HG02588 (cell line): Measurements from ENCODE around the gene PAX3.
A peak's percentile ranks its signal among the peaks of the same experiment; 100 is the strongest.

Experiments used
- ATAC-seq: cut with Tn5 transposase; IDR thresholded peaks from one replicate; pipeline ENCODE4 v1.9.1; 2021; ENCODE audit warnings: mild to moderate bottlenecking, moderate library complexity; ENCODE audit not compliant: unreplicated experiment

The PAX3 gene

DNA sequence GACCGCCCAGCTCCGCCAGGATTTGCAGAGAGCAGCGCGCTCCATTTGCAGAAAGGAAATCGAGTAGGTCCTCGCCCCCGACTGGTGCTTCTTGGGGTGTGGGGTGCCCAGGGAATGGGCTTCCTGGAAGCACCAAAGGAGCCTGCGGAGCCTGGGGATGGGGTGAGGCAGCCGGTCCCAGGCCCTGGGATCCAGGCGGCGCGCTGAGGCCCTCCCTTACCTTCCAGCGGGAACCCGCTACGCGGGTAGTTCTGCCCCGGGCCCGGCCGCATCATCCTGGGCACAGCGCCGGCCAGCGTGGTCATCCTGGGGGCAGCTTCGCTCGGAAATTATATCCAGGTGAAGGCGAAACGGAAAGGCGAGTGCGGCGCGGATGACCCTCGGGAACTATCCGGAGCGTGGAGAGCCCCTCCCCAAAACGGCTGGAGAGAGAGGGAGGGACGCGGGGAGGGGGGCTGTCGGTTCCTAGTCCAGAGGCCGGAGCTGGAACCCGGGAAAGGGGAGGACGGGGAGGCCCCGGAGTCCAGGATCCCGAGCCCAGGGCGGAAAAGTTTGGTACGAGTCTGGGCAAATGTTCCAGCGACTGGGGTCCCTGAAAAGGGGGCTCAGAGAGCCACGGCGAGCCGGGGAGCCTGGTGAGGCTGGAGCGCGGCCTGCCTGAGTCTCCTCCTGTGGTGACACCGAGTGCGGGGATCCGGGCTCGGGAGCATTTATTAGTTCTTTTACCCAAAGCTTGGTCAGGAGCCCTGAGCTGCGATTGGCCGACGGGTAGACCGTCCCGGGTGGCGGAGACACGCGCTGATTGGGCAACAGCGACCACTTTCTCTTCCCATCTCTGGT, at the start of gene PAX3:
Gene PAX3, minus strand, starts transcription at position 688 of the 840 bp plus-strand sequence. Its CDS starts 383 bp downstream, at position 305.
- no peak for ATAC-seq

DNA sequence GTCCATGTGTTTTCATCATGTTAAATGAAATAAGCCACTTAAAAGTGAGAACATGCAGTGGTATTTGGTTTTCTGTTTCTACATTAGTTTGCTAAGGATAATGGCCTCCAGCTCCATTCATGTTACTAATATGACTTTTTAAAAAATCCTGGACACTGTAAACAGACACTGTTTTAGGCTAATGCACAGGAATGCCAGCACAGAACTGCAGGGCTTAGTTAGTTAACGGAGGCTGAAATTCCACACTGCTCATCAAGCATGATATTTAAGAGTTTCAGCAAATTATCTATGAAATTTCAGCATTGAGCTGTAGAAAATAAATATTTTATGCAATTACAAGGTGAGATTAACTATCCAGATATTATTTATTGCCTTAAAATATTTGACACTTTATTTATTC, 42.5 kb upstream of the PAX3 start:
- no peak for ATAC-seq

DNA sequence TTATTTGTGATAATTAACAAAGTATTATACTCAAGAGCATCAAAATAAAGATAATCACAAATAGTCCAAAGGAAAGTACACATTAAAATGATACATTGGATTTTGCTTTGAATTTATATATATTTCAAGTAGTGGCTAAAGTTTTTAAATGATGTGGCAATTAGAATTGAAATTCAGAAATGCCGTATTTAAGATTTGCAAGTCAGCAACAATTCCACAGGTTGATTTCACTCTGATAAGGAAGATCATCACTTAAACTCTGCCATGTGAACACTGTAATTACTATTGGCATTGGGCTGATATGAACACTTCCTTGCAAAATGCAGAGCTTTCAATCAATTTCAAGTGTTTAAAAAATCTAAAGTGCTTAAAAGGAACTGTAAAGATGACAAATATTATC, 39.6 kb upstream of the PAX3 start:
- ATAC-seq: no peak

DNA sequence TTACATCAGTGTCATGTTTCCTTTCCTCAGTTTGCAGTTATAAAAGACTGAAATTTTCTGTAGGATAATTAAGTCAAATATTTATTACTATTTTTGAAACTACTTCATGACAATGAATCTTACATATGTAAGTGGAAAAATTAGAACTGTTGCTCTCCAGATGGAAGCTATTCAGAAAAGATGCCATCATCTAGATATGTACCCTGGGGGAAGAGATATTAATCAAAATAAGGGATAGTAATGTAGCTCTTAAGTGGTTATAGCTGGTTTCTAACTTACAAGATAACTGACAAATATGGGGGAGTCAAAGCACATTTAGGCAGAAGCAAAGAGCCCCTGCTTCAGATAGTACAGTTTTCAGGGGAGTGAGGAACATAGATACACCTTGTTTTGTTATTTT, 38.1 kb upstream of the PAX3 start:
- ATAC-seq: no peak

DNA sequence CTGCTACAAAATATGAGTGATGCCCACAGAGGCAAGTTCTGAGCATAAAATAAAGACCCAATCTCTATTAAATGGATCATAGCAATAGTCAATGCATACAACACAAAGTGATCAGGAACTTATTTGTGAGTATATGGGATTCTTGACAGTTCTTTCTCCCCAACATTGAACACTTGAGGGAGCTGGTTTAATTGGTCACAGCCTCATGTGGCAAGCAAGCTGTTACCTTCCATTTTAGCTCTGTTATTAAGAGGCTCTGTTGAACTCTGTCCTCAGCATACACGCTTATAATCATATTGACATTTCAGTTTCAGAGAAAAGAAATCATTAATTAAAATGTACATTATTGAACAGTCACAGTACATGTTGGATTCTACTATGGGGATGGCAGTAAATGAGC, 37.6 kb upstream of the PAX3 start:
- no peak for ATAC-seq

DNA sequence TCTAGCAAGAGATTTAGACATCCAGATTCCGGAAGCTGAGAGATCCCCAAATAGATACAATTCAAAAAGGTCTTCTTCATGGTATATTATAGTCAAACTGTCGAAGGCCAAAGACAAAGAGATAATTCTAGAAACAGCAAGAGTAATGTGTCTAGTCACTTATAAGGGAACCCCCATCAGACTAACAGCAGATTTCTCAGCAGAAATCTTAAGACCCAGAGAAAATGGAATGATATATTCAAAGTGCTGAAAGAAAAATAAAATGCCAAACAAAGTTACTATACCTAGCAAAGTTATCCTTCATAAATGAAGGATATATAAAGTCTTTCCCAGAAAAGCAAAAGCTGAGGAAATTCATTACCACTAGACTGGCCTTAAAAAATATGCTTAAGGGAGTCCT, 36.1 kb upstream of the PAX3 start:
- ATAC-seq: no peak

DNA sequence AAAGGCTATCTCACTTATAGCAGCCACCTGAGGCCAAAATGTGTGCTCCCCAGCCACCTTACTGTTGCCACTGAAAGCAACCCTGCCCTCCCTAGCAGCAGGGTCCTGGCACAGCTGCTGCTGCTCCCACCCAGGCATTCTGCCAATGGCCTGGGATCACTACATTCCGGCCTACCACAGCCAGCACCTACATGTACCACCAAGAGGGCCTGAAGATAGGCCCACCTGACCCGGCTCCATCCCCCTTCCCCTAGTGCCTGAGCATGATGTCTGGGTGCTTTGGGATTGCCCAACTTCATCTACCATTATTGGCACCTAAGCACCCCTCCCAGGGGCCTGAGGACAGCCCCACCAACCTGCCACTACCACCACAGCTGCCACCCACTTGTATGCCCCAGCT, 34.6 kb upstream of the PAX3 start:
- no peak for ATAC-seq

DNA sequence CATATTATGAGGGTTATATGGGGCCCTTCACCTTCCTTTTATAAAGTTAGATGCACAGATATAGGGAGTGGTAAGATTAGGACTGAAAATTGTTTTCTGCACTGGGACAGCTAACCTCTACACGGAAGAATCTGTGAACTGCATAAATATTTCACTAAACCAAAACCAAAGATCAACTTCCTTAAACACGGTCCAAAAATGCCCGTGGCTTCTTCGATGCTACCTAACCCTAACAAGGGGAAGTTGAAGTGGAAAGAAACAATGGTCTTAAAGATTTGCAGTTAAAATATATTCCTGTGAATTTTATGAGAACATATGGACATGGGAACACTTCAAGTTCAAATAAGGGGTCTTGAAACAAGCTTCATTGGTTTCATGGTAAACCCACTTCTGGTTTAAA, 33.3 kb upstream of the PAX3 start:
- no peak for ATAC-seq

DNA sequence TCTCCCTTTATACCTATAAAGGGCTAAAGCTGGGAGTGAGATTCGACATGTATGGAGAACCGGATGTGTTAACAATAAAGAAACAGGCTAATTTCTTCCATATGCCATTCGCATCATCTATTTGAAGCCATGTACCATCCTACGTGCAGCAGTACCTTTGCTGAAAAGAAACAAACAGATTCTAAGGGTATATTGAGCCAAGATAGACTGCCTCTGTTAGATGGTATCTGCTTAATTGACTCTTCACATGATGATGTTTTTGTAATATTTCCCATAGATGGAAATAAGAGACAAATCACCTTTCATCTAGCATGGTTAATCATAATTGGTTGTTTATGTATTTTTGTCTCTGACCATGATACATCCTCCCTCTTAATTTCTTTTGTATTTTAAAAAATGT, 32.1 kb upstream of the PAX3 start:
- ATAC-seq: no peak

DNA sequence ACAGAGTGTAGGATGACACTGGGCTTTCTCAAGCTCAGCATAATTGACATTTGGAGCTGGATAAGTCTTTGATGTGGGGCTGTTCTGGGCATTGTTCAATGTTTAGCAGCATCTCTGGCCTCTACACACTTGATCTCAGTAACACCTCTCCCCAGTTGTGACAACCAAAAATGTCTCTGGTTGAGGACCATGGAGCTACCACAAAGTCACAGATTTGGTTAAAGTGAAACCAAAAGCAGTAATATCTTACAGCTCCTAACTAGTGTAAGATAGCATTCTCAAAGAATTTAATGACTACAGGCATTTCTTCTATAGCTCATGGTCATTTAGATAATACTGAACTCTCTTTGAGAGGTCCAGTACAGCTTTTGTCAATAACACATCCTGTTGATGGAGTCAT, 23.4 kb upstream of the PAX3 start:
- peak; percentile 29 for ATAC-seq

DNA sequence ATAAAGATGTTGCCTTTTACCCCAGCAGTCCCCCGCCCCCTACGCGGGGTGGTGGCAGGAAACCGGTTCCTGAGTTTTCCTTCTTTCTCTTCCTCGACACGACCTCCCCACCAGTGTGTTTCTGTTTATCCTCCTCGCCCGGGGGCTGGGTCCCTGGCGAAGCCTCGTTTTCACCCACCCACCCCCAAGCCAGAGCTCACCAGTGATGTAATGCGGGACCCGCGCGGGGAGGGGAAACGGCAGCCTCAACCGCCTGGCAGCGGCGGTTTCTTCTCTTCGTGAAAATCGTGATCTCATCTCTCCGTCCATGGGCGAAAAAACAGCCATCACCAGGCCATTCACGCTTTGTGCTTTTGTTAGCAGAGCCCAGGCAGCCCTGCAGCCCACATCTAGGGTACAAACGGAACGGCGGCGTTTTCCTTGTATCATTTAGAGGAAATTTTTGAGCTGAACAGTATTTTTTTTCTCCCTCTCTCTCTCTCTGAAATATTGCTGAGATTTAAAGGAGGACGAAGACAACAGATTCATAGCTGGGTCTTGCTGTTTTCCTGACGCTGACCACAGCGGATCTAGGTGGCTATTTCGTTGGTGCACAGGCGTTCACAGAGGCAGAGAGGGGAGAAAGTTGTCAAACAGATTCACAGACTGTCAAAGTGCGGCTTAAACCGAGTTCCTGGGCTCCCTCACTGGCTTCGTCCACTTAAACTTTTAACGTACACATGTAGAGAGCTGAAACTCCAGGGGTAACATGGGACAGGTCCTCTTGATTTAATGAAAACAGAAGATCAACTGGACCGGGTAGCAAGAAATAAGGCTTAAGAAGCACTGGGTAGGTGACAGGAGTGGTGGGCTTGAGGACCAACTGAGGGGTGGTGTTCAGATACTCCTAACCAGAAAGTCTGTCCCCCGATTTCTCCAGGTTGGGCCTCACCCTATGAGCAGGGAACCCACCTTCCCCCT, 21.9 kb upstream of the PAX3 start:
- ATAC-seq: no peak

DNA sequence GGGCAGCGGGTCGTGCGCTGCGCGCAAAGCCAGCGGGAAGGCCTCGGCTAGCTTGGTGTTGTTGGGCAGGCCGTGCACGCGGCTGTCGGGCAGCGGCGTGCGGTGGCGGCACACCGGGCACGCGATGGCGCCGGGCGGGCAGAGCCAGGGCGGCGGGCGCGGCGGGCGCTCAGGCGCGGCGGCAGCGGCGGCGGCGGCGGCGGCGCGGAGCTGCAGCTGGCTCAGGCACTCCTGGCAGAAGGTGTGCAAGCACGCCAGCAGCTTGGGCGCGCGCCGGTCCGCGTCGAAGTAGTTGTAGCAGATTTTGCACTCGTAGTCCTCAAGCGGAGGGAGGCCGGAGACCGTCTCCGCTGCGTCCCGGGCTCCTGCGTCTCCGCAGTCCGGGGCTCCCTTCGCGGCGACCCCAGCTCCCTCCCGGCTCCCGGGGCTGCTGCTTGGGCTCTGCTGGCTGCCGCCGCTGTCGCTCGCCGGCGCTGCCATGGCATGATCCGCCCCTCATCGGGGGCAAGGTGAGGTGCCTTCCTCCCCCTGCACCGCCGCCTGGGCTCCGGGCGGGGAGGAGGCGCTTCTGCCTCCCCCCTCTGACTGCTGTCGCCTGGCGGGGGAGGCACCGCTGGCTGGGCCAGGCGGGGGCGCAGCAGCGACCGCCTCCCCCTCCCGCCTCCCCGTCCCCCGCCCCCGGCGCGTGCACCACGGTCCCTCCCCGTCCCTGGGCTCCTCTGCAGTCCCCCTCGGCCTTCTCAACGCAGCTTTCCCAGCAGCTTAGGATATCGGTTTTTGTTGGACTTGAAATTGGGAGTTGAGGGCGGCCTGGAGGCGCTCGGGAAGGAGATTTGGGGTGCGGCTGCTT, 21.0 kb upstream of the PAX3 start:
- ATAC-seq: peak; percentile 47

DNA sequence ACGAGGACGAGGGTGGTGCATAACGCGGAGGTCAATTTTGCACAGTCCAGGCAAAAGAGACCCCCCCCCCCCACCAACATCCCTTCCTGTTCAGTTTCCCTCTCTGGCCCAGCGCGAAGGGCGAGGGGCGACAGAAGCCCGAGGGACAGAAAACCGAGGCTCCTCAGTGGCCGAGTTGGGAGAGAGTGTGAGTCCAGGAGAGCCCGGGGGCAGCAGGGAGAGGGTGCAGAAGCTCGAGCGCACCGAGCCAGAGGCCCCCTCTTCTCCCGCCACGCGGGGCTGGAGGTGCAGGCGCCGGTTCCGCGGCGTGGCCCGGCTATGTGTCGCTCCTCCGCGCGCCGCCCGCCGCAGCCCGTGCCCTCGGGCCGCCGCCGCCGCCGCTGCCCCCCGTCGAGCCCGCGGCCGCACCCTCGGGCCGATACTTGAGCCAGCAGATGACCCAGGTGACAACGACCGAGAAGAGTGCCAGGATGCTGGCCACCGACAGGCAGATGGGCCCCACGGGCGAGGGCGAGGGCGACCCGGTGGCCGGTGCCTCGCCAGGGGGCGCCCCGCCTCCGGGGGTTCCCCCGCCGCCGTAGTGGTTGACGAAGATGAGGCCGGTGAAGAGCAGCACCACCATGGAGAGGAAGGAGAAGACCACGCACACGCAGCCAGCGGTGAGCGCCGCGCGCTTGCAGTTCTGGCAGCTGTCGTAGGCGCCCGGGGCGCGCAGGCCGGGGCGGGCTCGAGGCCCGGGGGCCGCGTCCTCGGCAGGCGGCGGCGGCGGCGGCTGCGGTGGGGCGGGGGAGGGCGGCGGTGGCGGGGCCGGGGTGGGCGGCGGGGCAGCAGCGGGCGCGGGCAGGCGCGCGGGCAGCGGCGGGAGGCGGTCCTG, 20.2 kb upstream of the PAX3 start:
- ATAC-seq: peak; percentile 37

DNA sequence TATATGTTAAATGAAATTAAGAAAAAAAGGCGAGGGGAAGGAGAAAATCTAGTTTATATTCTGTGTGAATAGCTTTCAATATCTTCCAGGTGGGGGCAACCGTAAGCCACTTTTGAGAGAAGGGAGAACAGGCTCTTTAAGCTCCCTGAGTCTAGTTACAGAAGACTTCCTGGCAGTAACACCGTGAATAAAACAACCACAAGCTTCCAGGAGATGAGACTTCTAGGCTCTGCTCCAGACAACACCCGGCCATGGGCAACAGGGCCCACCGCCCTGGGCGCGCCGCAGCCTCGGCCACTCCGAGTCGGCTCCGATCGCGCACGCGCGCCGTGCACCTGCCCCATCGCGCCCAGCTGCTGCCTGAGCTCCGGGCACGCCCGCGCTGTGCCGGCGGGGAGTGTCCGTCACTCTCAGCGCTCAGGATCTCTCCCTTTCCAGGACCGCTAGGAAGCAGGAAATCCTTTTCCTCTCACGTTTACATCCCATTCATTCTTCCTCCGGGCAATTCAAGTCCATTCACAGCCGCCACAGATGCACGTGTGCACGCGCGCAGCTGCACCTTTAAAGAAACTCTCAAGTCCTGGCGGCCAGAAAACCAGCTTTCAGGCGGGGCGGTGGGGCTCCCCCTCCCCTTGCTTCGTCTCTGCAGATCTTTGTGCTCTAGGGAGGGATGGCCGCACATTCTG, 19.4 kb upstream of the PAX3 start:
- peak; percentile 48 for ATAC-seq

DNA sequence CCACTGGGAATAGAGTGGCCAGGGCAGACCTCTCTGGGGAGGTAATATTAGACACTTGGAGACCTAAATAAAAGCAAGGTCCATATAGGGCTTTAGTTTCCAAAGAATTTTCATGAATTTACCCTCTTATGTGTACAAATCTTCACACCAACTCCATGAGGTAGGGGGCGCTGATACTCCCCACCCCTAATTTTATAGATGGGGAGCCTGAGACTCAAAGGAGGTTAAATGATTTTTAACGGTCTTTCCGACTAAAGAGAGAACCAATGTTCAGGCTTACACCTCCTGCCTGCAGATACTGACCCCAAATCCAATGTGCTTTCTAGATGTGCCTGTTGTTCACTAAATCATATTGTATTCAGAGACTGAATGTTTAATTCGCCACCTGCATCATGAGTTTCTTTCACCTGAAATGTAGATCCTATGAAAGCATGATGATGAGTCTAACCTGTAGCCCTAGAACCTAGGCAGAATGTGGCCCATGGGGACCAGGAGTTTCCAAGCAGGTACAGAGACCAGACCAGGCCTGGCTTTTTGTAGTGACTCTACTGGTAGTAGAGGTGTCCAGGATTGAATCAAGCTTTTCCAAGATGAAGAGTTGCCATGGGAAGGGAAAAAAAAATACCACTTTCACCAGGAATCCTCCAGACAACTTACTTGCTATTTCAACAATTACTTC, 16.8 kb upstream of the PAX3 start:
- ATAC-seq: no peak

DNA sequence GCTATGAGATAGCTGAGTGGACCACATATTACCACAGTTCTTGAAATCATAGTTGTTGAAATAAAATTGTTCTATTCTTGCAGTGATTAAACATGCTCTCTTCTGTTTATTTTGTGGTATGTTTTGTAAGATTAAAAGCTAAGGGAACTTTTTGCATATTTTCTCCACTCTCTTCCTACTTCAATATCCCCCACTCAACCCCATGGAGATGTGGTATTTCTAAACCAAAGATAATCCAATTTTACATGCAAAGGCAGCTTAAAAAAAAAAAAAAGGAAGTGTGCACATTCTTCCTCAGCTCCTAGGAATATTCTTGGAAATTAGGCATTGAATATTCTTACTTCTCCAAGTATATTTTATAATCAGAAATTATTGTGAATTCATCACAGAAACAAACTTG, 15.0 kb upstream of the PAX3 start:
- no peak for ATAC-seq

DNA sequence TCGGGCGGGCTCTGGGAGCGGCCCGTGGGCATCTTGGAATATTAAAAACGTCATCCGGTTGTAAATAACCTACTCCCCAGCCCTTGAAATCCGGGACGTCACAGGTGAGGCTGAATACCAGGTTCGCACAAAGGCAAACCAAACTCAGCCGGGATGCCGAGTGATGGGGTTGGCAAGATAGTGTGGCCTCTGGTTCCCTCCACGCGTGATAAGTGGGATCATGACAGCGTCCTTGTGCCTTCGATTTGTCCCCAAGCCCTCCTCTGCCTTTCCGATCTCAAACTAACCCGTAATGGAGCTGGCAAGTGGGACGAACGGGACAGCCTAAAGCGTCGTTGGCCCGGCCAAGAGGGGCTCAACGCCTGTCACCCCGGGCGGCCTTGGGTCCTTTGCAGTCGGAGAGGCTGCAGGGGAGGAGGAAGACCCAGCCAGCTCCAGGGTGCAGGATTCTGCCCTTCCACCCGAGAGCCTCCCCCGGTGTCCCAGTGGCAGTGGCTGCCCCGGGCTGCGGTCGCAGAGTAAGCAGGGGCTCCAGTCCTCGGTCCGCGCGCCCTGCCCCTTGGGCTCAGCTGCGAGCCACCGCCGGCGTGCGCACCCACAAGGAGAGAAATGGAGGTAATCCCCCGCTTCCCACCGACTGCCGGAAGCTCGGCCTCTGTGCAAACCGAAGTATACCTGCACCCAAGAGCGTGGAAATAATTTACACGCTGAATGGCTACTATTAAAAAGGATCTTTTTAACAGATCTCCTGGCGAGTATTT, 13.4 kb upstream of the PAX3 start:
- no peak for ATAC-seq

DNA sequence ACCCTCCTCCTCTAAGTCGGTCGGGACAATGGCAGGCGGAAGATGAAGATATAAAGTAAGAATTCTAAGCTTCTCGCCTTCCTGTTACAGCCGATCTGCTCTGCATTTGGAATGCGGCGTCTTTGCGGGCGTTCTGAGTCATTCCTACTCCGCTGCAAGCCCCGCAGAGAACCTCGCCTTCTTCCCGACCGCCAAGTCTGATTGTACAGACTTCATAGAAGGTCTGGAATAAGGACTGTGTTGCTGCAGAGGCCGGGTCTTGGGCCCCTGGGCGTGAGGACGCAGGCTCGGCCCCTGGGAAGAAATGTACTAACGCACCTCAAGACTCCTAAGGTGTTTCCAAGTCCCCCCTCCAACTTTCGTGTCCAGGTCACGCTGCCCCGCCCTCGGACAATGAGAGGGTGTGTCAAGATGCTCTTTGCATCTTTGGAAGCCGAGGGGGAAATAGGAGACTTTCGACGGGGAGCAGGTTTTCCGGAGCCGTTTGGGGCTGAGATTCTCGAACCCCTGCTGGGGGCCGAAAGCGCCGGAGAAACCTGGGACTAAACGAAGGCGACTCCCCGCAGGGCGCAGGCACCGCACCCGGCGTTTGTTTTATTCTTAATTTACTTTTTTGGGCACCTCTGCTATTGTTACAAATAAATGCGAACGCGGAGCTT, 12.7 kb upstream of the PAX3 start:
- ATAC-seq: no peak
